Measurements from ENCODE around the gene GALNT6.
A peak's percentile ranks its signal among the peaks of the same experiment; 100 is the strongest.

Gene GALNT6

GRCh38 chr12:51392556-51393237 is 1.5 kb upstream of the GALNT6 start:
- Histone ChIP-seq H3K9ac (ENCODE audit: low read length in 2 of 2) (no peak overlapping the region), H3K27me3 (ENCODE audit: control insufficient read depth in 1 of 2, insufficient read depth in 2 of 2, low read length in 2 of 2) (peaks cover 9 to 24% of the 10 kb centered on the region in 2 donors), H3K9me3 (ENCODE audit: control insufficient read depth in 2 of 2, low read length in 2 of 2) (no peaks in the 10 kb centered on the region), H3K36me3 (ENCODE audit: control insufficient read depth in 2 of 2, insufficient read depth in 2 of 2, low read length in 2 of 2) (no peaks in the 10 kb centered on the region), H3K4me1 (ENCODE audit: control insufficient read depth, insufficient read depth, low read length) (peaks cover 8% of the 10 kb centered on the region), H3K4me3 (ENCODE audit: low read length in 2 of 2) (peak overlapping the region in 1 of 2 donors; percentile 55), H3K27ac (ENCODE audit: low read length) (no peak overlapping the region)

- peak overlapping the region; percentile 51 to 64 for H3K4me3 ChIP-seq (ENCODE audit: low read length in 2 of 2)
- peaks cover 9 to 24% of the 10 kb centered on the region in 2 donors for H3K27me3 ChIP-seq (ENCODE audit: control insufficient read depth in 1 of 2, insufficient read depth in 2 of 2, low read length in 2 of 2)
- peak overlapping the region in 1 of 2 donors; percentile 20 for H3K9ac ChIP-seq (ENCODE audit: low read length in 2 of 2)
- H3K9me3 ChIP-seq (ENCODE audit: control insufficient read depth in 2 of 2, low read length in 2 of 2) = no peaks in the 10 kb centered on the region
- H3K27ac ChIP-seq (ENCODE audit: low read length) = no peak overlapping the region
- peaks cover 8% of the 10 kb centered on the region for H3K4me1 ChIP-seq (ENCODE audit: control insufficient read depth, insufficient read depth, low read length)
- H3K36me3 ChIP-seq (ENCODE audit: control insufficient read depth in 2 of 2, insufficient read depth in 2 of 2, low read length in 2 of 2) = no peaks in the 10 kb centered on the region
Observed at GRCh38 chr12:51390891-51391282, 319 bp downstream of the GALNT6 start.

GRCh38 chr12:51390457-51390856 is 749 bp downstream of the GALNT6 start:
- Histone ChIP-seq H3K27ac (ENCODE audit: low read length) (no peak overlapping the region), H3K27me3 (ENCODE audit: control insufficient read depth in 1 of 2, insufficient read depth in 2 of 2, low read length in 2 of 2) (peaks cover 9 to 24% of the 10 kb centered on the region in 2 donors), H3K36me3 (ENCODE audit: control insufficient read depth in 2 of 2, insufficient read depth in 2 of 2, low read length in 2 of 2) (no peaks in the 10 kb centered on the region), H3K9ac (ENCODE audit: low read length in 2 of 2) (no peak overlapping the region), H3K4me1 (ENCODE audit: control insufficient read depth, insufficient read depth, low read length) (peaks cover 8% of the 10 kb centered on the region), H3K9me3 (ENCODE audit: control insufficient read depth in 2 of 2, low read length in 2 of 2) (no peaks in the 10 kb centered on the region), H3K4me3 (ENCODE audit: low read length in 2 of 2) (no peak overlapping the region)

DNA sequence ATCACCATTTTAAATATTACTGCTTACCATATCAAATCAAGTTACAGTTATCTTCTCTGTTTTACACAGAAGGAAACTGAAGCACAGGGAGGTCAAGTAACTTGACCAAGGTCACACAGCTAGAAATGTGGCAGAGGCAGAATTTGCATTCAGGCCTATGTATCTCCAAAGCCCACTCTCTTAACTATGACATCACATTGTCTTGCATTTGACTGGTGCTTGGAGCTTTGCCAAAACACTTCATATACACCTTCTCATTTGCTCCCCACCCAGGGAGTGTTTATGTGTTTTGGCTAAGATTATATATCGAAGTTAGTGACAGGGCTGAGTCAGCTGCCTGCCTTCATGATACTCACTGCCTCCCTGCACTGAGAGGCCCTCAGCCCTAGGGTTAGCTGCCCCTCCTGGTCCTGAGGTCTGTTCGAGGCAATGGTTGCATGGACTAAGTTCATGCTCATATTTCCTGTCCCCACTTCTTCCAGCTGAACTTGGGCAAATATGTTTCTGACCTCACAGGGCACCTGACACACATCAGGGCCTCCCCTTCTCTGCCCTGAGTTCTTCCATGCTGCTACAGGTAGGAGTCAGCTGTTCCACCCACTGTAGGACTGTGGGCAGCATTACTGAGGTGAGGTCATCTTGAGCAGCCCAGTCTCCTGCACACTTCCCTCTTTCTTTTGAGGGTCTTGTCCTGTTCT is 1.8 kb downstream of the GALNT6 start:
- H3K27ac ChIP-seq (ENCODE audit: low read length) = no peak overlapping the region
- peaks cover 8% of the 10 kb centered on the region for H3K4me1 ChIP-seq (ENCODE audit: control insufficient read depth, insufficient read depth, low read length)
- no peaks in the 10 kb centered on the region for H3K9me3 ChIP-seq (ENCODE audit: control insufficient read depth in 2 of 2, low read length in 2 of 2)
- H3K4me3 ChIP-seq (ENCODE audit: low read length in 2 of 2) = no peak overlapping the region
- H3K9ac ChIP-seq (ENCODE audit: low read length in 2 of 2) = no peak overlapping the region
- peaks cover 9 to 24% of the 10 kb centered on the region in 2 donors for H3K27me3 ChIP-seq (ENCODE audit: control insufficient read depth in 1 of 2, insufficient read depth in 2 of 2, low read length in 2 of 2)
- H3K36me3 ChIP-seq (ENCODE audit: control insufficient read depth in 2 of 2, insufficient read depth in 2 of 2, low read length in 2 of 2) = no peaks in the 10 kb centered on the region

- Histone ChIP-seq H3K9ac (ENCODE audit: low read length in 2 of 2) (no peak overlapping the region), H3K4me3 (ENCODE audit: low read length in 2 of 2) (no peak overlapping the region), H3K27me3 (ENCODE audit: control insufficient read depth in 1 of 2, insufficient read depth in 2 of 2, low read length in 2 of 2) (peaks cover 7 to 21% of the 10 kb centered on the region in 2 donors), H3K4me1 (ENCODE audit: control insufficient read depth, insufficient read depth, low read length) (peaks cover 8% of the 10 kb centered on the region), H3K27ac (ENCODE audit: low read length) (no peak overlapping the region), H3K9me3 (ENCODE audit: control insufficient read depth in 2 of 2, low read length in 2 of 2) (no peaks in the 10 kb centered on the region), H3K36me3 (ENCODE audit: control insufficient read depth in 2 of 2, insufficient read depth in 2 of 2, low read length in 2 of 2) (no peaks in the 10 kb centered on the region)
Observed at GRCh38 chr12:51388846-51389245, 2.4 kb downstream of the GALNT6 start.

DNA sequence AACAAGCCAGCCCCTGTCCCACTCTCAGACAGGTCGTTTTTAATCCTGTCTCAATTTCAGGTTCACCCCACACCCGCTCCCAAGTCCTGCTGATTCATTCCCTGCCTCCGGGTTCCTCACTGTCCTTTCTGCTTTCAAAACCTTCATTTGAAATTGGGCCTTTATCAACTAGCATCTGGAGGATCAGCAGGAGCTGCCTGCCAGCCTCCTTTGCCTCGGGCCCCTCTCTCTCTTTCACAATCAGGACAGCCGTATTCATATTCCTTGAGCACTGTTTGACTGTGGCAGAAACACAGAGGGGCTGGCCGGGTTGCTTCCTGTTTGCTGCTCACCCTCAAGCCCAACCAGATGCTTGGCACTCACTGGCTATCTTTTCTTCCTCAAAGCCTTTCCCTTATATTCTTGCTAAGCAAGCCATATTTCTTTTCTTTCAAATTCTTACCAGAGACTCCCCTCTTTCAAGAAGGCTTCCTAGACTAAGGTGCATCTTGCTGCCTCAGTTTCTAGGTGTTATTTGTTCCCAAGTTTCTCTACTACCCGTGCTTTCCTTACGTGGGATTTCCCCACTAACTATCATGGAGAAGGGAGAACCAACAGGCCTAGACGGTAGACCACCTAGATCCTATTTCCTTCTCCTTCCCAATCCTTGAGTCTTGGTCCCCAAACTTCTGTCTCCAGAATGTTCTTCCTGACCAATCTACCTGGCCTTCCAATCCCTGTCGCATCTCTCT is 3.0 kb downstream of the GALNT6 start:
- no peak overlapping the region for H3K9ac ChIP-seq (ENCODE audit: low read length in 2 of 2)
- H3K27ac ChIP-seq (ENCODE audit: low read length) = no peak overlapping the region
- H3K9me3 ChIP-seq (ENCODE audit: control insufficient read depth in 2 of 2, low read length in 2 of 2) = no peaks in the 10 kb centered on the region
- H3K36me3 ChIP-seq (ENCODE audit: control insufficient read depth in 2 of 2, insufficient read depth in 2 of 2, low read length in 2 of 2) = no peaks in the 10 kb centered on the region
- H3K27me3 ChIP-seq (ENCODE audit: control insufficient read depth in 1 of 2, insufficient read depth in 2 of 2, low read length in 2 of 2) = peaks cover 5 to 19% of the 10 kb centered on the region in 2 donors
- no peak overlapping the region for H3K4me3 ChIP-seq (ENCODE audit: low read length in 2 of 2)
- peaks cover 8% of the 10 kb centered on the region for H3K4me1 ChIP-seq (ENCODE audit: control insufficient read depth, insufficient read depth, low read length)

GRCh38 chr12:51386351-51386750 is 4.9 kb downstream of the GALNT6 start:
- no peaks in the 10 kb centered on the region for H3K9me3 ChIP-seq (ENCODE audit: control insufficient read depth in 2 of 2, low read length in 2 of 2)
- no peaks in the 10 kb centered on the region for H3K36me3 ChIP-seq (ENCODE audit: control insufficient read depth in 2 of 2, insufficient read depth in 2 of 2, low read length in 2 of 2)
- H3K4me1 ChIP-seq (ENCODE audit: control insufficient read depth, insufficient read depth, low read length) = peaks cover 8% of the 10 kb centered on the region
- H3K4me3 ChIP-seq (ENCODE audit: low read length in 2 of 2) = no peak overlapping the region
- no peak overlapping the region for H3K27ac ChIP-seq (ENCODE audit: low read length)
- H3K9ac ChIP-seq (ENCODE audit: low read length in 2 of 2) = no peak overlapping the region
- peaks cover 5 to 12% of the 10 kb centered on the region in 2 donors for H3K27me3 ChIP-seq (ENCODE audit: control insufficient read depth in 1 of 2, insufficient read depth in 2 of 2, low read length in 2 of 2)

- Histone ChIP-seq H3K9ac (ENCODE audit: low read length in 2 of 2) (no peak overlapping the region), H3K9me3 (ENCODE audit: control insufficient read depth in 2 of 2, low read length in 2 of 2) (no peaks in the 10 kb centered on the region), H3K4me1 (ENCODE audit: control insufficient read depth, insufficient read depth, low read length) (peaks cover 5% of the 10 kb centered on the region), H3K36me3 (ENCODE audit: control insufficient read depth in 2 of 2, insufficient read depth in 2 of 2, low read length in 2 of 2) (no peaks in the 10 kb centered on the region), H3K4me3 (ENCODE audit: low read length in 2 of 2) (no peak overlapping the region), H3K27me3 (ENCODE audit: control insufficient read depth in 1 of 2, insufficient read depth in 2 of 2, low read length in 2 of 2) (no peaks in the 10 kb centered on the region), H3K27ac (ENCODE audit: low read length) (no peak overlapping the region)
Observed at GRCh38 chr12:51383269-51383905, 7.8 kb downstream of the GALNT6 start.

DNA sequence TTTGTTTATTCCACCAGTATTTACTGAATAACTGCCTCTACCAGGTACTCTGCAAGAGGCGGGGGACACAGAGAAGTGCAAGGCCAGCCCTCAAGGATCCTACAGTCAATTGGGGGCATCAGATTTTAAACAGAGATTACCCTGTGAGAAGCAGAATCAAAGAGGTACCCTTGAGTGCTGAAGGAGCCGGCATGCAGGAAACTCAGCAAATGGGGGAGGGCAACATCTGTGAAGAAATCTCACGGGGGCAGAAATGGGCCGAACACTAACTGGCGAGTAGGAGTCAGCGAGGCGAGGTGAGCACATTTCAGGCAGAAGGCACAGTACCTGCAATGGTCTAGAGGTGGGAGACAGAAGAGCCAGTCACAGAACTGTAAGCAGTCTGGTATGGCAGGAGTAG is 9.0 kb downstream of the GALNT6 start:
- H3K36me3 ChIP-seq (ENCODE audit: control insufficient read depth in 2 of 2, insufficient read depth in 2 of 2, low read length in 2 of 2) = no peaks in the 10 kb centered on the region
- peak overlapping the region in 1 of 2 donors; percentile 4 for H3K9ac ChIP-seq (ENCODE audit: low read length in 2 of 2)
- no peaks in the 10 kb centered on the region for H3K9me3 ChIP-seq (ENCODE audit: control insufficient read depth in 2 of 2, low read length in 2 of 2)
- H3K27me3 ChIP-seq (ENCODE audit: control insufficient read depth in 1 of 2, insufficient read depth in 2 of 2, low read length in 2 of 2) = no peaks in the 10 kb centered on the region
- H3K27ac ChIP-seq (ENCODE audit: low read length) = no peak overlapping the region
- H3K4me3 ChIP-seq (ENCODE audit: low read length in 2 of 2) = no peak overlapping the region
- H3K4me1 ChIP-seq (ENCODE audit: control insufficient read depth, insufficient read depth, low read length) = peaks cover 5% of the 10 kb centered on the region

DNA sequence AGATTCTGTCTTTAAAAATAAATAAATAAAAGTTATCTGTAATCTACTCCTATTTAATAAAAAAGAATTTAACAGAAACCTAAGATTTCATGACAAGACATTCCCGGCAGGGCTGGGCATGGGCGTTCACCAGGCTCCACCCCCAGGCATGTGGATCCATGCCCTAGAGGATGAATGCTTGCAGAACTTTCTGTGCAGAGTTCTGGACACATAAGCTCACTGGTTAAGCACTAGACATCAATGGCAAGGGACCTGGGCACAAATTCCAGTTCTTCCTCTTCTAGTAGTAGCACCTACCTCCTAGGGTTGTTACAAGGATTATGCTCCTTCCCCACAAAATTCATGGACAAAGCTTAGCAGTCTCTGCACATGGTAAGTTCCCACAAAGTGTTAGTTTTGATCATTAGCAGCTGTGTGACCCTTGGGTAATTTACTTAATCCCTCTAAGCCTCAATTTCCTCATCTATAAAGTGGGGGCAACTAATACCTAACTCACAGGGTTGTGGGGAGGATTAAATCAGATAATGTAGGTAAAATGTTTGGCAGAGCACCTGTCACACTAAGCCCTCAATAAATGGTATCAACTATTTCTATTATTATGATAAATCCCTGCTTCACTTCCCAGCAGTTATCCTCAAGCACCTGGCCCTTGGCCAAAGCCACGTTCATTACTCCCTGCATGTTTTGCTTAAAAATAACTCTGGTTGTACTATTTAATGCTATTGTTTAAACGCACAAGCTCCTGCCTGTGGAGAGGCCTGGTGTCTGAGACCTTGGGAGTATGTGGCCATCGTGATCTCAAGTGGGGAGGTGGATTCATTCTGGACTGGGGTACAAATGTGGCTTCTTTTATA is 9.8 kb downstream of the GALNT6 start:
- Histone ChIP-seq H3K4me3 (ENCODE audit: low read length in 2 of 2) (no peak overlapping the region), H3K9me3 (ENCODE audit: control insufficient read depth in 2 of 2, low read length in 2 of 2) (no peaks in the 10 kb centered on the region), H3K27ac (ENCODE audit: low read length) (no peak overlapping the region), H3K4me1 (ENCODE audit: control insufficient read depth, insufficient read depth, low read length) (peaks cover 5% of the 10 kb centered on the region), H3K36me3 (ENCODE audit: control insufficient read depth in 2 of 2, insufficient read depth in 2 of 2, low read length in 2 of 2) (no peaks in the 10 kb centered on the region), H3K9ac (ENCODE audit: low read length in 2 of 2) (peak overlapping the region in 1 of 2 donors; percentile 4), H3K27me3 (ENCODE audit: control insufficient read depth in 1 of 2, insufficient read depth in 2 of 2, low read length in 2 of 2) (no peaks in the 10 kb centered on the region)
